D721Med (cell line): ENCODE measurements around the gene C22orf39.

Source experiments
- DNase-seq: peaks from one replicate; pipeline ENCODE4 v3.0.0; 2011; ENCODE audit warnings: low spot score; ENCODE audit not compliant: insufficient read length
- FAIRE-seq: peaks from 2 replicates; lab custom pipeline; 2011; peaks lifted over from hg19 to GRCh38; lab: Jason Lieb, UNC
- TF ChIP-seq, protein P1 (sequence below): IDR thresholded peaks from 2 replicates; pipeline ENCODE4 v1.5.1; 2012; ENCODE audit warnings: mild to moderate bottlenecking, control low read depth; ENCODE audit not compliant: insufficient read depth; ENCODE audit errors: missing control alignments

C22orf39 gene

DNA sequence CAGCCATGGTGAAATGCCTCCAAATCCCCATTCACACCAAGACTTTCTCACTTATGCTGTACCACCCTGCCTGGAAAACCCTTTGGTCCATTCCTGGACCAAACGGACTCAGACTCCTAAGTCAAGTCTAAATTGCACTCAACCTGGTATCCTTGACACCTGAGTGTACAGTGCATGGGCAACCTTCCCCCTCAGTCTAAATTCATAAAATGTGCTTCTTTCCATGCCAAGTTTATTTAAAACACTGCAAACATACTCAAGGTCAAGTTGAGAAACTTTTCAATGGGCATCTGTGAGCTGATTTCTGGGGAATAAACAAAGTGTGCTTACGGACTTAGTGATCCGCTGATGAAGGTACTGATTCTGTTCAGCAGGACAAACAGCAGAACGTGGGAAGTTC lies 42.4 kb downstream of the C22orf39 start:
- FAIRE-seq (no peak), DNase-seq (no peak)
- TF ChIP-seq, protein P1, sequence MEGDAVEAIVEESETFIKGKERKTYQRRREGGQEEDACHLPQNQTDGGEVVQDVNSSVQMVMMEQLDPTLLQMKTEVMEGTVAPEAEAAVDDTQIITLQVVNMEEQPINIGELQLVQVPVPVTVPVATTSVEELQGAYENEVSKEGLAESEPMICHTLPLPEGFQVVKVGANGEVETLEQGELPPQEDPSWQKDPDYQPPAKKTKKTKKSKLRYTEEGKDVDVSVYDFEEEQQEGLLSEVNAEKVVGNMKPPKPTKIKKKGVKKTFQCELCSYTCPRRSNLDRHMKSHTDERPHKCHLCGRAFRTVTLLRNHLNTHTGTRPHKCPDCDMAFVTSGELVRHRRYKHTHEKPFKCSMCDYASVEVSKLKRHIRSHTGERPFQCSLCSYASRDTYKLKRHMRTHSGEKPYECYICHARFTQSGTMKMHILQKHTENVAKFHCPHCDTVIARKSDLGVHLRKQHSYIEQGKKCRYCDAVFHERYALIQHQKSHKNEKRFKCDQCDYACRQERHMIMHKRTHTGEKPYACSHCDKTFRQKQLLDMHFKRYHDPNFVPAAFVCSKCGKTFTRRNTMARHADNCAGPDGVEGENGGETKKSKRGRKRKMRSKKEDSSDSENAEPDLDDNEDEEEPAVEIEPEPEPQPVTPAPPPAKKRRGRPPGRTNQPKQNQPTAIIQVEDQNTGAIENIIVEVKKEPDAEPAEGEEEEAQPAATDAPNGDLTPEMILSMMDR, result no peak

DNA sequence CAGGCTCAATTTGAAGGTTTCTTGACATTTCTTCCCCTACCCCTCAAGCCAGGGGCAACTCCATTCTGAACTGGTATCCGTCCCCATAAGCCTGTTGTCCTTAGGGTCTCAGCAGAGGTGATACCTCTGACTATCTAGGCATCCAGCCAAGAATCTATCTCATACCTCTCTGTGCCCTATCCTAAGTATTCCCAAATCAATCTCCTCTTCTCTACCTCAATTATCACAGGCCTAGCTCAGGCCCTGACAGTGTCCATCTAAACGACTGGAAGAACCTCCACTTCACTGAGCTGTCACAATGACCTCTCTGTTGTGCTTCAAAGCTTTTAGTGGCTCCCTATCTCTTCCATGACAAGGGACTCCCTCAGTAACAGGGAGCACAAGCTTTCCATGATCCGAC lies 42.8 kb downstream of the C22orf39 start:
- DNase-seq (no peak), FAIRE-seq (no peak)
- TF ChIP-seq, protein P1, result no peak

DNA sequence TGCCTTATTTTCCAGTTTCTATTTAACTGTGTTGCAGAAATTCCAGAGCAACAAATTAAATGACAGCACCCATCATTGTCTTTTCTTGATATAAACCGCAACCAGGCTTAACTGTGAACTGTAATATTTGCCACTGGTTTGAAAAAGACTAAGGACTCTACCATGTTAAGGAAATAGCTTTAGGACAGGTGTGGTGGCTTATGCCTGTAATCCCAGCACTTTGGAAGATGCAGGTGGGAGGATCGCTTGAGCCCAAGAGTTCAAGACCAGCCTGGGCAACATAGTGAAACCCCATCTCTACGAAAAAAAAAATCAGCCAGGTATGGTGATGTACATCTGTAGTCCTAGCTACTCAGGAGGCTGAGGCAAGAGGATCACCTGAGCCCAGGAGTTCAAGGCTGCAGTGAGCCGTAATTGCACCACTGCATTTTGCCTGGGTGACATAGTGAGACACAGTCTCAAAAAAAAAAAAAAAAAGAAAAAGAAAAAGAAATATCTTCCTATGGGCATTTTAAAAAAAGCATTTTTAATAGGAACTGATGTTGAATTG lies 44.8 kb downstream of the C22orf39 start:
- TF ChIP-seq, protein P1, result no peak
- DNase-seq (no peak), FAIRE-seq (no peak)

DNA sequence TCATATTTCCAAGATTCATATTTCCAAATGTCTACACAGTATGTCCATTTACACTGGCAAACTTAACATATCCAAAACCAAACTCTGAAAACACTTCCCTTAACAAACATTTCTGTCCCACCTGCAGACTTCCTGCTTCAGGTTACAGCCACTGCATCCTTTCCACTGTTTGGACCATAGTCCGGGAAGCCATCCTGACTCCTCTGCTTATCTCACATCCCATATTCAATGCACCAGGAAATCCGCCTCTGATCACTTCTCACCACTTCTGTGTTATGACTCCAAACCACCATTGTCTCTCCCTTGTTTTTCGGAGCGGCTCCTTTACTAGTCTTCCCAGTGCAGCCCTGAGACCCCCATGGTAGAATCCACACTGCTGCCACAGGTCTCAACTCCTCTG lies 46.0 kb downstream of the C22orf39 start:
- no peak for DNase-seq
- no peak for FAIRE-seq
- TF ChIP-seq, protein P1, result no peak

DNA sequence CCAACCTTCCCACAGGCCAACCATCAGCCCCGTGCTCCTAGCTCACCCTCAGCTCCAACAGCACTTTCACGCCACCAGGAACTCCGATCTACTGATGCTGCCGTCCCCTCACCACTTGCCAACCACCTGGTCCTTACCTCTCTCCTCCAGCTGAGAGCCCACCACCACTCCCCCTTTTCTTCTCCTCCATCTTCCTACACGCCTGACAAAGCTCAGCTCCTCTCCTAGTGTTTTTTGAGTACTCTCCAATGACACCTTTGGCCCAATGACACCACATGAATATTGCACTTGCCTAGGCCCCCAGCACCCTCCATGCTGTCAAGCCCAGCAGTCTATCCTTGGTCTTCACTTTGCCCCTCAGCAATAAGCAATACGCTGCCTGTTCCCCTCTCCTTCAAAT lies 46.6 kb downstream of the C22orf39 start:
- DNase-seq (no peak), FAIRE-seq (no peak)
- TF ChIP-seq, protein P1, result no peak

DNA sequence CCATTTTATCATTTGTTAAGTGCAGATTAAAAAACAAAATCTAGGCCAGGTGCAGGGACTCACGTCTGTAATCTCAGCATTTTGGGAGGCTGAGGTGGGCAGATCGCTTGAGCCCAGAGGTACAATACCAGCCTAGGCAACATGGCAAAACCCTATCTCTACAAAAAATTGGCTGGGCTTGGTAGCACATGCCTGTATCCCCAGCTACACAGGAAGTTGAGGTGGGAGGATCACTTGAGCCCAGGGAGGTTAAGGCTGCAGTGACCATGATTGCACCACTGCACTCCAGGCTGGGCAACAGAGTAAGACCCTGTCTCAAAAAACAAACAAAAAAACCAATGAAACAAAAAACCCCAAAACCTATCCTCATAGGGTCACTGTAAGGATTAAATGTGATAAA lies 48.9 kb downstream of the C22orf39 start:
- TF ChIP-seq, protein P1, result no peak
- no peak for DNase-seq
- no peak for FAIRE-seq

DNA sequence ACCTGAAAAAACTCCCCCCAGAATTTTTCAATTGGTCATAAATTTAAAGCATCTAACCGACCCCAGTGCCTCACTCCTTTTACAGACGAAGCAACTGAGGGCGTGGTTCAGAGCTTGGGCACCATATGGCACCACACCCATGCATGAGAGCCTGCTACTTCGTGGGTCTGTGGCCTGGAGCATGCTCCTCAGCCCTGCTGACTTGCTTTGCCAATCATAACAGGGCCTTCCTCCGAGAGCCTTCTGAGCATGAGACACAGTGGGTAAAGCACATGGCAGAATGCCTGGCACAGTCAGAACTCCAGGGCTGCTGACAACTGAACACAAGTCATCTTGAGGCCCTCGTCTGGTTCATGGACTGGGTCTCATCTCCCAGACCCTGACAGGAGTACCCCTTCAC lies 49.3 kb downstream of the C22orf39 start:
- no peak for FAIRE-seq
- TF ChIP-seq, protein P1, result no peak
- DNase-seq, result no peak
